ENCODE measurements around the gene NRG3. TPM values are rescaled to one million over a fixed set of nuclear protein-coding genes. Genes with fewer than 3 reads are reported as not detected.

Gene NRG3
- total RNA-seq, 1 experiment from 2014 or later: 0.66 TPM

- Mint-ChIP-seq H3K4me1 (ENCODE audit: low read depth, unreplicated experiment) (no peaks in the 10 kb centered on the region), H3K9me3 (ENCODE audit: unreplicated experiment) (no peaks in the 10 kb centered on the region), H3K27me3 (ENCODE audit: insufficient read depth, unreplicated experiment) (no peaks in the 10 kb centered on the region), H3K36me3 (ENCODE audit: insufficient read depth, unreplicated experiment) (no peaks in the 10 kb centered on the region), H3K27ac (ENCODE audit: unreplicated experiment) (no peak overlapping the region), H3K4me3 (ENCODE audit: unreplicated experiment) (no peak overlapping the region)
- no peak for DNase-seq
- Histone ChIP-seq H3K27me3 (replicated peaks; ENCODE audit: control insufficient read depth, insufficient read depth, low read length) (no peaks in the 10 kb centered on the region), H3K9me3 (no peaks in the 10 kb centered on the region), H3K4me1 (no peaks in the 10 kb centered on the region), H3K4me3 (ENCODE audit: low read depth, low read length) (no peak overlapping the region), H3K36me3 (ENCODE audit: control insufficient read depth, insufficient read depth, low read length) (no peaks in the 10 kb centered on the region)
- ChIA-PET POLR2A (interaction anchor here (0.6 kb wide), 1 partner anchor 95 kb away, joined by 3 read pairs; no protein-coding TSS in a partner anchor), CTCF (no interaction called here)
- BruUV-seq (replicated peaks): no TSS peak
- TF ChIP-seq CTCF (IDR thresholded peaks at IDR 0.05; ENCODE audit: insufficient read depth in 1 of 2, low read depth in 1 of 2, low read length in 1 of 2, severe bottlenecking in 1 of 2, unreplicated experiment in 1 of 2): no peak
- intact Hi-C loops (cut with micrococcal nuclease; ENCODE audit: unreplicated experiment): no loop called here
Measured at GRCh38 chr10:82149674-82150073, 274.7 kb downstream of the NRG3 start.

- no peaks in the 10 kb centered on the region for H3K36me3 Mint-ChIP-seq (ENCODE audit: insufficient read depth, unreplicated experiment)
- Histone ChIP-seq H3K9me3 (no peaks in the 10 kb centered on the region), H3K27me3 (replicated peaks; ENCODE audit: control insufficient read depth, insufficient read depth, low read length) (no peaks in the 10 kb centered on the region), H3K36me3 (ENCODE audit: control insufficient read depth, insufficient read depth, low read length) (no peaks in the 10 kb centered on the region), H3K4me1 (no peaks in the 10 kb centered on the region), H3K4me3 (ENCODE audit: low read depth, low read length) (no peak overlapping the region)
- ChIA-PET POLR2A (no interaction called here), CTCF (no interaction called here)
- no peaks in the 10 kb centered on the region for H3K9me3 Mint-ChIP-seq (ENCODE audit: unreplicated experiment)
- intact Hi-C loops (cut with micrococcal nuclease; ENCODE audit: unreplicated experiment): no loop called here
- DNase-seq: peak; percentile 49 to 59
- BruUV-seq (replicated peaks): no TSS peak
- H3K4me1 Mint-ChIP-seq (ENCODE audit: low read depth, unreplicated experiment): no peaks in the 10 kb centered on the region
- no peak overlapping the region for H3K4me3 Mint-ChIP-seq (ENCODE audit: unreplicated experiment)
- H3K27ac Mint-ChIP-seq (ENCODE audit: unreplicated experiment): no peak overlapping the region
- H3K27me3 Mint-ChIP-seq (ENCODE audit: insufficient read depth, unreplicated experiment): no peaks in the 10 kb centered on the region
- peak; percentile 30 to 46 for TF ChIP-seq CTCF (IDR thresholded peaks at IDR 0.05; ENCODE audit: insufficient read depth in 1 of 2, low read depth in 1 of 2, low read length in 1 of 2, severe bottlenecking in 1 of 2, unreplicated experiment in 1 of 2)
Measured at GRCh38 chr10:82150123-82150900, 275.3 kb downstream of the NRG3 start.

DNA sequence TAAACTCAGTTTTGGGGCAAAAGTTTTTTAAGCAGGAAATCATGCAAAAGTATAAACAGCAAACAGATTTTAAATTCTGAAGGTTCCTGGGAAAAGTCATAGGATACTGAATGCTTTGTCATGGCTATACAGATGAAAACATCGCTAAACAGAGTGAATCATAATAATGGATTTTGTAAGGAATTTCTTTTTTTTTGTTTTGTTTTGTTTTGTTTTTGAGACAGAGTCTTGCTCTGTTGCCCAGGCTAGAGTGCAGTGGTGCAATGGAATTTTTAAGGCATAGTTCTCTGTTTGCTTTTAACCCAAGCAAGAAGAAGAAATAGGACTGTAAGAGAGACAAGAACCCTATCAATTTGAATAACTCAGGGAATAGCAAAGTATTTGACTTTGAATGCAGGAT lies 285.3 kb downstream of the NRG3 start:
- no peak for TF ChIP-seq CTCF (IDR thresholded peaks at IDR 0.05; ENCODE audit: insufficient read depth in 1 of 2, low read depth in 1 of 2, low read length in 1 of 2, severe bottlenecking in 1 of 2, unreplicated experiment in 1 of 2)
- Histone ChIP-seq H3K27me3 (replicated peaks; ENCODE audit: control insufficient read depth, insufficient read depth, low read length) (no peaks in the 10 kb centered on the region), H3K36me3 (ENCODE audit: control insufficient read depth, insufficient read depth, low read length) (no peaks in the 10 kb centered on the region), H3K9me3 (no peaks in the 10 kb centered on the region), H3K4me1 (no peaks in the 10 kb centered on the region), H3K4me3 (ENCODE audit: low read depth, low read length) (no peak overlapping the region)
- Mint-ChIP-seq H3K9me3 (ENCODE audit: unreplicated experiment) (no peaks in the 10 kb centered on the region), H3K4me3 (ENCODE audit: unreplicated experiment) (no peak overlapping the region), H3K27me3 (ENCODE audit: insufficient read depth, unreplicated experiment) (no peaks in the 10 kb centered on the region), H3K4me1 (ENCODE audit: low read depth, unreplicated experiment) (no peaks in the 10 kb centered on the region), H3K36me3 (ENCODE audit: insufficient read depth, unreplicated experiment) (no peaks in the 10 kb centered on the region), H3K27ac (ENCODE audit: unreplicated experiment) (no peak overlapping the region)
- POLR2A ChIA-PET: no interaction called here
- intact Hi-C loops (cut with micrococcal nuclease; ENCODE audit: unreplicated experiment): no loop called here
- no TSS peak for BruUV-seq (replicated peaks)
- no peak for DNase-seq
- CTCF ChIA-PET: no interaction called here

Measured in Caco-2 (cell line).